Stimulated activated CD8-positive, alpha-beta memory T cell treated with anti-CD3 and anti-CD28 coated beads, Interleukin-4, amount 100 ng/mL, for 48 hours (primary cell): Measurements from ENCODE around the gene KCNN2.
"Not testable (repeated sequence)": the region's sequence is repeated elsewhere in the genome, so short reads cannot be mapped to it uniquely, and the experiment has no call there.

Experiments used
- DNase-seq: peaks from one replicate; pipeline ENCODE4 v3.0.0-alpha.2; 2020

The KCNN2 gene

DNA sequence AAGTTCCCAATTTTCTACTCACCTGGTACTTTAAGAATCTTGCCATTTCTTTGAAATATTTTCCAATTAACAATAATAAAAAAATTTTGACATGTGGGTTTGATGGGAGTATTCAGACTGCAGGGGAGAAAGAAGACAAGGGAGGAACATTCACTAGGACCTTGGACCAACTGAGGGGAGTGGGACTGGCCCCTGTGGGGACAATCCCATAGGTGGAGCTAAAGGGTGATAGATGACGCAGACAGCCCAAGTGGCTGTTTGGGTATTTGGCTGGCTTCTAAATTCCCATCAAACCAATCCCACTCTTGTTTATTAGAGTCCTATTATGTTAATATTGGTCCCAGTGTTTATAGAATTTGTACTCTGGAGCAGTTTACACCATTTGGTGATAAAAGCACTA, 65.3 kb downstream of the KCNN2 start:
- DNase-seq = no peak

- no peak for DNase-seq
Measured at GRCh38 chr5:114430532-114430931, 68.7 kb downstream of the KCNN2 start.

DNA sequence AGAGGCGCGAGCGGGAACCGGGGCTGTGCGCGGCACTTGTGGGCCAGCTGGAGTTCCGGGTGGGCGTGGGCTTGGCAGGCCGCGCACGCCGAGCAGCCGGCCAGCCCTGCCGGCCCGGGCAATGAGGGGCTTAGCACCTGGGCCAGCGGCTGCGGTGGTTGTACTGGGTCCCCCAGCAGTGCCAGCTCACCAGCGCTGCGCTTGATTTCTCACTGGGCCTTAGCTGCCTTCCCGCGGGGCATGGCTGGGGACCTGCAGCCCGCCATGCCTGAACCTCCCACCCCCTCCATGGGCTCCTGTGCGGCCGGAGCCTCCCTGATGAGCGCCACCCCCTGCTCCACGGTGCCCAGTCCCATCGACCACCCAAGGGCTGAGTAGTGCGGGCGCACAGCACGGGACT, 70.8 kb downstream of the KCNN2 start:
- not testable (repeated sequence) for DNase-seq

DNA sequence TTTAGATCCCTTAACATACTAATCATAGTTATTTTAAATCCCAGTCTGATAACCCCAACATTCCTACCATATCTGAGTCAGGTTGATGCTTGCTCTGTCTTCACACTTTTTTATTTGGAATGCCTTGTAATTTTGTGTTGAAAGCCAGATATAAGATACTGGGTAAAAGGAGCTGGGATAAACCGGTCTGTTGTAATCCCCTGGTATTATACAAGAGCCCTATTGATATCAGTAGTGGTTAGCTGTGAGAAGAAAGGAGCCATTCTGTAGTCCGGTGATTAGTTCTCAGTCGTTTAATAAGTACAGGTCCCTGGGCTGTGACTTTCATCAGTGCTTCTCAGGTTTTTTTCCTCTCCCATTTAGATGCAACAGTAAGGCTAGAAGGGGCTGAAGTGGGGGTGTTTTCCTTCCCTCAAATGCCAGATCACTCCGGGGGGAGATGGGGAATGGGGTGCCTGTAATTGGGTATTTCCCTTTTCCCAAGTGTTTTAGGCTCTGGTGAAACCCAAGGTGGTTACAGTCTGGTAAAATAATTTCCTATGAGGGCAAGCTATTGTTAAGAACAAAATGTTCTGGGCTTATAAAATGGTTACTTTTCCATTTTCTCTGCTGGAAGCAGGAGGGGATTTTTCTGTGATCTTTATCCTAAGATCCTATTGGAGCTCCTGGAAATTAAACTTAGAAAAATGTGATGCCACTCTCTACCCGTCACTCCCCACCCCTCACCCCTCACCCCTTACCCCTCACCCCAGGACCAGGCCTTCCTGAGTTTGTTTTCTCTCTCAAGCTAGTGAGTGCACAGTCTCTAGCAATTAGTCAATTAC, 72.7 kb downstream of the KCNN2 start:
- DNase-seq = no peak

DNA sequence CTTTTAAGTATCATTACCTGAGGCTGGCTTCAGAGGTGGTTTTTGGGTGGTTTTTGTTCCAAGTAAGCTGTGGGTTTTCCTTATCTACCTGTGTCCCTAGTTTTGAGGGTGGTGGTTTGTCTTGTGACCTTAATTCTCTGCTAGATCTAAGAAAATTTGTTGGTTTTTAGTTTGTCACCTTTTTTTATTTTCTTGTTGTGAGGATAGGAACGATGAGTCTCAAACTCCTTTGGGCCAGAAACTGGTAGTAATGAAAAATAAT, 73.3 kb downstream of the KCNN2 start:
- no peak for DNase-seq

GRCh38 chr5:114435885-114436299, 74.0 kb downstream of the KCNN2 start:
- DNase-seq = no peak

- no peak for DNase-seq
Measured at GRCh38 chr5:114437936-114438335, 76.1 kb downstream of the KCNN2 start.

GRCh38 chr5:114438471-114438870, 76.6 kb downstream of the KCNN2 start:
- no peak for DNase-seq

DNA sequence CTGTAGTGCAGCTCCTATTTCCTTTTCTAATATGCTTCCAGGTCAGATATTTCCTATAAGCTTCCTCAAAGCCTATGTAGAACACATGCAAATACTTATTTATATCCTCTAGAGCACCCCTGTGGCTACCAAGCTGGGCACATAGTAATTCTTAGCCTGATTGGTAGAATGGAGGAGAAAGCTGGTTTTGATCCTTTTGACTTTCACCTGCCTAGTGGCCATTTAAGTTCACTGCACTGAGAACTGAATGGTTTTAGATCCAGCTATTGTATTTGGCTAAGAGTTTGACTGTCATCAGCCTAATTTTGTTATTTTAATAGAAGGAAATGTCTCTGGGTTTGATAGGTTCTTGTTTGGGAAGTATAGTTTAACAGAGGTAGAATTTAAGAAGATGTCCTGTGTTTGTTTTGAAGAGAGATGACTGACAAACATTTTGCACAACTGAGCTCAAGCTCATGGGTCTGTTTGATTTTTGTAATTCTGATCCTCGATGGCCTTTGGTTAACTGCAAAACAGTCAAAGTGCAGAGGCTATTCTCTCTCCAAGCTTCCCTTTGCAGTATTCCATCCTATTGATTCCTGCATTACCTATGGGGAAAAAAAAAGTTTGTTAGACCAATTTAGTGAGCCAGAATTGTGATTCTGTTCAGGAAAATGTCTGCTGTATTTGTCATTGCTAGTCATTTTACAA, 85.4 kb downstream of the KCNN2 start:
- no peak for DNase-seq

- no peak for DNase-seq
Measured at GRCh38 chr5:114448481-114448880, 86.6 kb downstream of the KCNN2 start.

- DNase-seq = peak; percentile 63
Measured at GRCh38 chr5:114449860-114450421, 88.1 kb downstream of the KCNN2 start.

- DNase-seq = no peak
Measured at GRCh38 chr5:114450437-114450836, 88.6 kb downstream of the KCNN2 start.

DNA sequence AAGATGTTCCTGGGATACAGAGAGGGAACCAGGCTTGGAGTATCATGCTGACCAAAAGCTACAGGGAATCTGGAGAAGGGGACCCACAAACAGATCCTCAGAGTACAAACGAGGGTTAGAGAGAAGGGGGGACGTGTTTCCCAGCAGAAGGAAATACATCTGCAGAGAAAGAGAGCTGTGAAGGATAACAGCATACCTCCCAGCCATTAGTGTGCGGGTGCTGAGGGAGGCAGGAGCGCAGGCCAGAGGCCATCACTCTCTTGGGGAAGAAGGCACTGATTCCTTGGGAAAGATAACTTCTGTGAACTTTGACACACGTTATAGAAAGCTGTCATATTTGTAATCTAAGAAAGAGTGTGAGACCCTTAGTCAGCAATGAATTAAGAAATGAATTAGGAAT, 96.9 kb downstream of the KCNN2 start:
- no peak for DNase-seq

DNA sequence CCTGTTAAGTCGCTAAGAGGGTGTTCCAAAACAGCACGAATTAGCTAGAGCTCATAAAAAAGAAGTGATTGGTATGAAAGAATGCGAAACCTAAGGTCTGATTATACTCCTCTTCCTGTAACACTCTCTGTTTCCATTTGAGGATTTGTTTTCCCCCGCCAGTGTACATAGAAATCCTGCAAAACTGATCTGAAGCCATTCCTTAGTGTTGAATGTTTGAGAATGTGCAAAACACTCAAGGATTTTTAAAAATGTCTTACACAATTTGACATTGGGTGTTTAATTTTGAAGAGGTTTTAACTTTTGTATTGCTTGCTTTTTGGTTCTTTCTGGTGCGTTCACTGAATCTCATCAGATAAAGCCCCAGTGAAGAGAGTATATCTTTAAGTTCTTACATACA, 105.3 kb downstream of the KCNN2 start:
- no peak for DNase-seq

- no peak for DNase-seq
Measured at GRCh38 chr5:114467729-114468128, 105.9 kb downstream of the KCNN2 start.

DNA sequence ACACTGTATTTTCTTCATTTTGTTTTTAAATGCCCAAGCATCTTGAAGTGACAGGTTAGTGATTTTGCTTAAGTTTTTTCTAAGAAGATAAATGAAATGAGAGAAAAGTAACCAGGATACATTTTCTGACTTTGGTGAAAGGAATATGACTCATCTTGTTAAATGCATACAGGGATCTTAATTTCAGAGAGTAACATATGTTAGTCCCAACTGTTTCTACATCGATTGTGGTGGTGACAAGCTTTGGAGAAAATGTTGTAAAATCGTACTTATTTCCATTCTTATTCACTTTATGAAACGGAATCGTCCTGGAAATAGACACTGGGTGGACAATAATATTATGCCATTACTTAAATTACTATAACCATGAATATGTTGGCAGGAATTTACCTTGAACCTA, 107.5 kb downstream of the KCNN2 start:
- no peak for DNase-seq

- DNase-seq = no peak
Measured at GRCh38 chr5:114471529-114471928, 109.7 kb downstream of the KCNN2 start.

DNA sequence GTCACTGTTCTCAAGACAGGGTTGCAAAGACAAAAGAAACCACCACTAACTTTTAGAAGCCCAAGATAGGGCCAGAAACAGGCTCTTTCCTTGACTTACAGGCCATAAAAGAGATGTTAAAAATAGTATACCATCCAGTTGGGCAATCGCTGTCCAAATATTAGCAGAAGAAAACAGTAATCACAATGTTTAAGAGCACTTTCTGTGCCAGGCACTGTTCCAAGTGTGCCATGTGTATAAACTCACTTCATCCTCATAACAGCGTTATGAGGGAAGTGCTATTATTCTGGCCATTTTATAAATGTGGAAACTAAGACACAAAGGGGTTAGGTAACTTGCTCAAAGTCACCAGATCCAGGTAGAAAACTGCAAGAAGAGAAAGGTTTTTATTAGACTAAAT, 111.7 kb downstream of the KCNN2 start:
- DNase-seq = no peak

- DNase-seq = no peak
Measured at GRCh38 chr5:114477816-114478334, 116.0 kb downstream of the KCNN2 start.

GRCh38 chr5:114500756-114501155, 138.9 kb downstream of the KCNN2 start:
- no peak for DNase-seq

- no peak for DNase-seq
Measured at GRCh38 chr5:114504560-114504959, 142.7 kb downstream of the KCNN2 start.

DNA sequence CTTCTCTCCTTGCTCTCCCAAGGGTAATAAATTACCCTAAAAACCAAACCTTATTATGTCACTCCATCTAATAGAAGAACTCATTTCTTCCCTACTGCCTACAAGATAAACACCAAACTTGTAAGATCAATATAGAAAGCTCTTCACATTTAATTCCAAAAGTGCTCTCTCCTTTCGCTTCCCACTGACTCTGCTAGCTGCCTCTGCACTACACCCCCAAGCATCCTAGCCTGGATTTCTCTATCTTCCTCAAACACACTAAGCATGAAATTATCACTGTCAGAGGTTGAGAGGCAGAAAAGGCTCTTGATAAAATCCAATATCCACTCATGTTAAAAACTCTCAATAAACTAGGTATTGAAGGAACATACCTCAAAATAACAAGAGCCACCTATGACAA, 162.4 kb downstream of the KCNN2 start:
- DNase-seq = no peak

GRCh38 chr5:114544561-114544960, 182.7 kb downstream of the KCNN2 start:
- no peak for DNase-seq
